Stimulated activated naive B cell treated with anti-CD40 and anti-IgM and Interleukin-4, amounts not matched to agents 10 μg/mL and 1 μg/mL and 100 μg/mL, for 72 hours (primary cell): ENCODE measurements around the gene RNF5.

Source experiments
- ATAC-seq, 2 donors: fragments of 150-1000 bp; cut with Tn5 transposase; replicated peaks; 2 replicates each; pipeline ENCODE4 v1.10.0; 2021; ENCODE audit warnings: moderate library complexity in 1 of 2
- DNase-seq: peaks from one replicate; pipeline ENCODE4 v3.0.0; 2021
- H3K27ac Mint-ChIP-seq: one replicate; pipeline ENCODE4 v1.8.0; 2022; ENCODE audit warnings: mild to moderate bottlenecking, mixed read lengths
- H3K27me3 Mint-ChIP-seq, 2 donors: one replicate each; pipeline ENCODE4 v1.8.0; 2022; ENCODE audit warnings: mixed read lengths in 2 of 2
- H3K36me3 Mint-ChIP-seq, 2 donors: one replicate each; pipeline ENCODE4 v1.8.0; 2022; ENCODE audit warnings: mixed read lengths in 2 of 2, mild to moderate bottlenecking in 1 of 2
- H3K4me1 Mint-ChIP-seq, 2 donors: one replicate each; pipeline ENCODE4 v1.8.0; 2022; ENCODE audit warnings: mixed read lengths in 2 of 2, mild to moderate bottlenecking in 1 of 2
- H3K4me3 Mint-ChIP-seq, 2 donors: one replicate each; pipeline ENCODE4 v1.8.0; 2022; ENCODE audit warnings: mild to moderate bottlenecking in 2 of 2, mixed read lengths in 2 of 2, moderate library complexity in 1 of 2
- H3K9me3 Mint-ChIP-seq, 2 donors: one replicate each; pipeline ENCODE4 v1.8.0; 2022; ENCODE audit warnings: mixed read lengths in 2 of 2, mild to moderate bottlenecking in 1 of 2

Gene RNF5

GRCh38 chr6:32148289-32149091, 29.7 kb upstream of the RNF5 start:
- Mint-ChIP-seq H3K36me3 (peaks cover 3 to 12% of the 10 kb centered on the region in 2 donors), H3K9me3 (no peaks in the 10 kb centered on the region), H3K27me3 (peaks cover 69 to 75% of the 10 kb centered on the region in 2 donors), H3K27ac (no peak overlapping the region), H3K4me1 (peaks cover 31 to 37% of the 10 kb centered on the region in 2 donors), H3K4me3 (peak overlapping the region; percentile 77 to 87)
- peak; percentile 72 to 77 for ATAC-seq
- DNase-seq, result peak; percentile 45

GRCh38 chr6:32149092-32149755, 29.0 kb upstream of the RNF5 start:
- peaks cover 69 to 83% of the 10 kb centered on the region in 2 donors for H3K27me3 Mint-ChIP-seq
- peaks cover 39% of the 10 kb centered on the region in 2 donors for H3K4me1 Mint-ChIP-seq
- H3K4me3 Mint-ChIP-seq, result peak overlapping the region; percentile 77 to 87
- no peak overlapping the region for H3K27ac Mint-ChIP-seq
- H3K36me3 Mint-ChIP-seq, result peaks cover 3 to 12% of the 10 kb centered on the region in 2 donors
- DNase-seq (no peak), ATAC-seq (peak in 1 of 2 donors; percentile 27)
- no peaks in the 10 kb centered on the region for H3K9me3 Mint-ChIP-seq

GRCh38 chr6:32149932-32150870, 28.0 kb upstream of the RNF5 start:
- peak overlapping the region; percentile 6 for H3K27ac Mint-ChIP-seq
- H3K36me3 Mint-ChIP-seq, result peaks cover 3 to 13% of the 10 kb centered on the region in 2 donors
- peaks cover 69 to 85% of the 10 kb centered on the region in 2 donors for H3K27me3 Mint-ChIP-seq
- peaks cover 47 to 48% of the 10 kb centered on the region in 2 donors for H3K4me1 Mint-ChIP-seq
- ATAC-seq (no peak), DNase-seq (no peak)
- H3K4me3 Mint-ChIP-seq, result peak overlapping the region in 1 of 2 donors; percentile 20
- H3K9me3 Mint-ChIP-seq, result no peaks in the 10 kb centered on the region

DNA sequence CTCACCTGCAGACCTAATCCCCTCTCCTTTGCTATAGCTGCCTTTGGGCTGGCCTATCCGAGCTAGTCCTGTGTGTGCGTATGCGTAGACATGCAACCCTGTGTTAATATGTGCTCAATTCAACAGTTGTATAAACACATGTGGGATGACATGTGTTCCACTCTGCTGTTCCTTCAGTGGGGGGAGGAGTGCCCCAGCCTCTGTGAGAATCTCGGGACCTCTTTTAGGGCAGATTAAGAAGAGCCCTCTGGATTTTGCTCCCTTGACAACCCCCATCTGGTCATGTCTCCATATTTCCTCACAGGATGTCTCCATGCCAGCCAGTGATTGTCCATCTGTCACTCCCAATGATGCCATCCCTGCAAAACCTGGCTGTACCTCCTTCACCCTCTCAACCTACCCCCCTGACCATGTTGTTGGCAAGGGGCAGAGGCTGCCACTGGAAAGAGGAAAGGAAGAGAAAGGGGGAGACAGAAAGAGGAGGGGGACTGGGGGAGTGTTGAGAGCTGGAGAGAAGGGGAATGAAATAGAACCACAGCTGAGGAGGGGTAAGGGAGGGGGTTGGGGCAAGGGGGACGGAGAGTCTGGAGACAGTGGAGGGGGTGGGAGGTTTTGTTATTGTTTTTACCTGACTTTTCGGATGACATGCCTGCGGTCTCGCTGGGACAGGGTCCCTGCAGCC, 26.9 kb upstream of the RNF5 start:
- no peak overlapping the region for H3K4me3 Mint-ChIP-seq
- H3K9me3 Mint-ChIP-seq, result no peaks in the 10 kb centered on the region
- DNase-seq, result no peak
- peaks cover 65 to 78% of the 10 kb centered on the region in 2 donors for H3K27me3 Mint-ChIP-seq
- H3K4me1 Mint-ChIP-seq, result peaks cover 52 to 53% of the 10 kb centered on the region in 2 donors
- H3K27ac Mint-ChIP-seq, result no peak overlapping the region
- peaks cover 3 to 16% of the 10 kb centered on the region in 2 donors for H3K36me3 Mint-ChIP-seq
- ATAC-seq, result no peak

GRCh38 chr6:32151863-32152768, 26.1 kb upstream of the RNF5 start, which contains the start of gene PRRT1:
Gene PRRT1, minus strand, starts transcription at chr6:32151939. Its CDS starts 112 bp downstream, at chr6:32151827.
- H3K4me3 Mint-ChIP-seq, result no peak within 1 kb of the TSS
- H3K27me3 Mint-ChIP-seq, result peaks cover 57 to 71% of the 10 kb centered on the region in 2 donors
- H3K36me3 Mint-ChIP-seq, result peaks cover 3 to 16% of the 10 kb centered on the region in 2 donors
- H3K27ac Mint-ChIP-seq, result peak within 1 kb of the TSS; percentile 16
- DNase-seq (no peak), ATAC-seq (no peak)
- peaks cover 52 to 53% of the 10 kb centered on the region in 2 donors for H3K4me1 Mint-ChIP-seq
- H3K9me3 Mint-ChIP-seq, result no peaks in the 10 kb centered on the region

GRCh38 chr6:32152769-32153563, 25.2 kb upstream of the RNF5 start:
- Mint-ChIP-seq H3K9me3 (no peaks in the 10 kb centered on the region), H3K4me3 (peak overlapping the region; percentile 89 to 98), H3K4me1 (peaks cover 51 to 52% of the 10 kb centered on the region in 2 donors), H3K36me3 (peaks cover 11 to 23% of the 10 kb centered on the region in 2 donors), H3K27me3 (peaks cover 50 to 63% of the 10 kb centered on the region in 2 donors), H3K27ac (peak overlapping the region; percentile 16)
- ATAC-seq (no peak), DNase-seq (no peak)

DNA sequence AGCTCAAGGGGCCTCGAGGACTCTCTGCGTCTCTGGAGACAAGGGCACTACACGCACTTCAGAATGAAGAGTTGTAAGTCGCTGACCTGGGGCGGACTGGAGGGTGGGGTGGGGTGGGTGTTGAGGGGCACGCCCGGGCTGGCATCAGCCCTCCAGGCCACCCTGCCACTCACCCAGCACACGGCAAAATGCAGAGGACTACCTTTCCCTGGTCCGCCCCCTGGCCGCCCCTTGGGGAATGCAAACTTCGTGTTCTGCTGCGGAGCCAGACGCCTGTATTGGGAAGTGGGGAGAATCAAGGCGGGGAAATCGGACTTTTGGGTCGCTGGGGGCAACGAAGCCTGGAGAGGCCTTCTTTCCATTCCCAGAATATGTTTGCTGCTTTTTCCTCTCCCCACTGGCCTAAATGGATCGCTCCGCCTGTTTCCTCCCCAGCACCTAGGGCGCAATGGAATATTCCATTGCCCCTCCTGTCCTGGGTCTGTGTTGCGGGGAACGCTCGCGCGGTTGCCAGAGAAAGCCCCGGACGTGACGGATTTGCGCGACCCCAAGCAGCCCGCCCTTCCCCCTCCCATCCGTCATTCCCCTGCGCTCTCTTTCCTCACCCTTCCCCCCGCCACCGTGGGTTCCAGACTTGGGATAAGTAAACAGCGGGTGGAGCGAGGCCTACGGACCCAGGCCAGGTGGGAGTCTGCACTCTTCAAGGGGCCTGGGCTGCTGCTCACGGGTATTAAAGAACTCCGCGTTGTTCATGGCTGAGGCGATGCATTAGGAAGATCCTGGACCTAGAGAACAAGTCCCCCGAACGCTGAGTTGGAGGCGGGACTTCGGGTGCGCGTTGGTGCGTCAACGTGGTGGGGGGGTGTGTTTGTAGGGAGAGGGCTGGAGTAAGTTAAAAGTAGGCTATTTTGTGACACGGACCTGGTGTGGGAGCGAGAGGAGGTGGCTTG, 24.4 kb upstream of the RNF5 start, which contains the start of gene PPT2:
TSS of gene PPT2 (plus strand) at position 578 of the 950 bp plus-strand sequence. CDS start 454 bp downstream, outside the sequence.
- Mint-ChIP-seq H3K4me3 (peak within 1 kb of the TSS; percentile 89 to 98), H3K27me3 (peaks cover 41 to 54% of the 10 kb centered on the region in 2 donors), H3K27ac (peak within 1 kb of the TSS; percentile 94), H3K4me1 (peaks cover 42 to 44% of the 10 kb centered on the region in 2 donors), H3K36me3 (peaks cover 13 to 23% of the 10 kb centered on the region in 2 donors), H3K9me3 (no peaks in the 10 kb centered on the region)
- DNase-seq (peak; percentile 66), ATAC-seq (peak; percentile 72 to 73)

DNA sequence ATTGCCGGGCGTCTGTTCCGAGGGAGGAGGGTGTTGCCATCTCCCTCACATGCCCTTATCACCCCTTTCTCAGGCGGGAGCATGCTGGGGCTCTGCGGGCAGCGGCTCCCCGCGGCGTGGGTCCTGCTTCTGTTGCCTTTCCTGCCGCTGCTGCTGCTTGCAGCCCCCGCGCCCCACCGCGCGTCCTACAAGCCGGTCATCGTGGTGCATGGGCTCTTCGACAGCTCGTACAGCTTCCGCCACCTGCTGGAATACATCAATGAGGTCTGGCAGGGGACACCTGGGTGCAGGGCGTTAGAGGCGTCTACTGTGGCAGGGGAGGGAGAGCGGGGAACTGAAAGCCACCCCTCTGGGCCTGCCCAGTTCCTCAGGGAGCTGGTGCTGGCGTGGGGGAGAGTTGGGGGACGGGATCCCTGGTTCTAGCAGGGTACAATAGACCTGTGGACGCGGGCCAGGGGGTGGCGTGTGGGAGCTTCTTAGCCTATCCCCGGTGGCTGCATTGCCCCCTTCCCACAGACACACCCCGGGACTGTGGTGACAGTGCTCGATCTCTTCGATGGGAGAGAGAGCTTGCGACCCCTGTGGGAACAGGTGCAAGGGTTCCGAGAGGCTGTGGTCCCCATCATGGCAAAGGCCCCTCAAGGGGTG, 23.6 kb upstream of the RNF5 start:
- peaks cover 35 to 49% of the 10 kb centered on the region in 2 donors for H3K27me3 Mint-ChIP-seq
- peaks cover 39% of the 10 kb centered on the region in 2 donors for H3K4me1 Mint-ChIP-seq

DNA sequence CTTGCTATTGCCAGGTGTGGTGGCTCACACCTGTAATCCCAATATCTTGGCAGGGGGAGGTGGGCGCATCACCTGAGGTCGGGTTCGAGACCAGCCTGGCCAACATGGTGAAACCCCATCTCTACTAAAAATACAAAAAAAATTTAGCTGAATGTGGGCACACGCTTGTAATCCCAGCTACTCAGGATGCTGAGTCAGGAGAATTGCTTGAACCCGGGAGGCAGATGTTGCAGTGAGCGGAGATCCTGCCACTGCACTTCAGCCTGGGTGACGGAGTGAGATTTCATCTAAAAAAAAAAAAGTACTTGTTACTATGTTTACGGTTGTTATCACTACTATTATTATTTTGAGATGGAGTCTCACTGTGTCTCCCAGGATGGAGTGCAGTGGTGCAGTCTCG, 21.3 kb upstream of the RNF5 start:
- Mint-ChIP-seq H3K4me3 (no peak overlapping the region), H3K9me3 (no peaks in the 10 kb centered on the region), H3K4me1 (peaks cover 26 to 29% of the 10 kb centered on the region in 2 donors), H3K36me3 (peaks cover 11 to 20% of the 10 kb centered on the region in 2 donors), H3K27me3 (peaks cover 14 to 26% of the 10 kb centered on the region in 2 donors), H3K27ac (no peak overlapping the region)
- DNase-seq (no peak), ATAC-seq (no peak)

More for the DNA sequence above, 23.6 kb upstream of the RNF5 start:
- H3K4me3 Mint-ChIP-seq, result peak overlapping the region; percentile 89 to 98
- DNase-seq (peak; percentile 67), ATAC-seq (peak; percentile 87)
- H3K9me3 Mint-ChIP-seq, result no peaks in the 10 kb centered on the region
- H3K27ac Mint-ChIP-seq, result peak overlapping the region; percentile 94
- H3K36me3 Mint-ChIP-seq, result peaks cover 11 to 20% of the 10 kb centered on the region in 2 donors

DNA sequence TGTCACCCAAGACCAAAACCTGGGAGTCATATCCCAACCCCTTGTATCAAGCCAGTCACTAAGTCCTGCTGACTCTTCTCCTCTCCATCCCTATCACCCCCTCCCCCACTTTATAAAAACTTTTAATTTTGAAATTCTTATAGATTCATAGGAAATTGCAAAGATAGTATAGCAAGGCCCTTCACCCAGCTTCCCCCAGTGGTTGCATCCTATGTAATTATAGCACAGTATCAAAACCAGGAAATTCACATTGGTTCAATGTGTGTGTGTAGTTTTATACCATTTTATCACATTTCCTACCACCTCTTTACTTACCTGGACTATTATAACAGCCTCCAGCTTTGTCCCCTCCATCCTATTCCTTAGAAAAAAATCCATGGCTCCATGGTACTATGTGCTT, 20.2 kb upstream of the RNF5 start:
- peaks cover 3 to 15% of the 10 kb centered on the region in 2 donors for H3K27me3 Mint-ChIP-seq
- DNase-seq, result no peak
- H3K4me1 Mint-ChIP-seq, result peaks cover 19 to 27% of the 10 kb centered on the region in 2 donors
- no peak overlapping the region for H3K4me3 Mint-ChIP-seq
- no peak for ATAC-seq
- H3K36me3 Mint-ChIP-seq, result peaks cover 14 to 30% of the 10 kb centered on the region in 2 donors
- H3K9me3 Mint-ChIP-seq, result no peaks in the 10 kb centered on the region
- no peak overlapping the region for H3K27ac Mint-ChIP-seq
